ENCODE results near the gene SLC22A7. TPM values are rescaled to one million over a fixed set of nuclear protein-coding genes. Genes with fewer than 3 reads are reported as not detected.

The SLC22A7 gene
- total RNA-seq, 2 donors from 2014 or later: not detected

GRCh38 chr6:43254138-43254817, 43.8 kb upstream of the SLC22A7 start:
- H3K4me1 ChIP-seq (replicated peaks): no peaks in the 10 kb centered on the region
- TF ChIP-seq POLR2A (IDR thresholded peaks at IDR 0.05): no peak
- no peak for TF ChIP-seq CTCF (IDR thresholded peaks at IDR 0.05)
- no peak for TF ChIP-seq POLR2AphosphoS5 (IDR thresholded peaks at IDR 0.05)
- no peaks in the 10 kb centered on the region for H3K36me3 ChIP-seq
- no peaks in the 10 kb centered on the region for H3K27me3 ChIP-seq (replicated peaks; ENCODE audit: insufficient read depth)
- no peaks in the 10 kb centered on the region for H3K9me3 ChIP-seq
- no peak for DNase-seq (ENCODE audit: low spot score)
- 92% methylated on average over 15 of the region's 15 CpGs for WGBS
- no peak overlapping the region for H3K27ac ChIP-seq
- intact Hi-C loops (cut with DNase I): no loop called here
- no peak overlapping the region for H3K4me3 ChIP-seq

GRCh38 chr6:43254846-43255245, 43.2 kb upstream of the SLC22A7 start:
- Histone ChIP-seq H3K4me3 (no peak overlapping the region), H3K36me3 (no peaks in the 10 kb centered on the region), H3K4me1 (replicated peaks) (no peaks in the 10 kb centered on the region), H3K9me3 (no peaks in the 10 kb centered on the region), H3K27ac (no peak overlapping the region), H3K27me3 (replicated peaks; ENCODE audit: insufficient read depth) (no peaks in the 10 kb centered on the region)
- 80% methylated on average over 11 of the region's 11 CpGs for WGBS
- no peak for TF ChIP-seq CTCF (IDR thresholded peaks at IDR 0.05)
- no peak for TF ChIP-seq POLR2A (IDR thresholded peaks at IDR 0.05)
- TF ChIP-seq POLR2AphosphoS5 (IDR thresholded peaks at IDR 0.05): no peak
- intact Hi-C loops (cut with DNase I): no loop called here
- DNase-seq (ENCODE audit: low spot score): no peak

GRCh38 chr6:43255408-43256054, 42.5 kb upstream of the SLC22A7 start:
- Histone ChIP-seq H3K9me3 (no peaks in the 10 kb centered on the region), H3K4me1 (replicated peaks) (no peaks in the 10 kb centered on the region), H3K27ac (no peak overlapping the region), H3K36me3 (no peaks in the 10 kb centered on the region), H3K4me3 (no peak overlapping the region), H3K27me3 (replicated peaks; ENCODE audit: insufficient read depth) (no peaks in the 10 kb centered on the region)
- no peak for DNase-seq (ENCODE audit: low spot score)
- no peak for TF ChIP-seq CTCF (IDR thresholded peaks at IDR 0.05)
- no peak for TF ChIP-seq POLR2AphosphoS5 (IDR thresholded peaks at IDR 0.05)
- no peak for TF ChIP-seq POLR2A (IDR thresholded peaks at IDR 0.05)
- intact Hi-C loops (cut with DNase I): no loop called here
- WGBS: 71% methylated on average over 11 of the region's 11 CpGs

GRCh38 chr6:43256670-43257366, 41.2 kb upstream of the SLC22A7 start:
- H3K27ac ChIP-seq: no peak overlapping the region
- no peaks in the 10 kb centered on the region for H3K27me3 ChIP-seq (replicated peaks; ENCODE audit: insufficient read depth)
- no peaks in the 10 kb centered on the region for H3K9me3 ChIP-seq
- H3K4me3 ChIP-seq: no peak overlapping the region
- H3K36me3 ChIP-seq: no peaks in the 10 kb centered on the region
- WGBS: 92% methylated on average over 8 of the region's 9 CpGs
- DNase-seq (ENCODE audit: low spot score): no peak
- H3K4me1 ChIP-seq (replicated peaks): no peaks in the 10 kb centered on the region
- TF ChIP-seq POLR2AphosphoS5 (IDR thresholded peaks at IDR 0.05) (no peak), POLR2A (IDR thresholded peaks at IDR 0.05) (no peak), CTCF (IDR thresholded peaks at IDR 0.05) (no peak)
- intact Hi-C loops (cut with DNase I): no loop called here

Data from prostate gland (tissue), 2 donors.